RPMI7951 (cell line): ENCODE results near the gene PDE4C. TPM values are rescaled to one million over a fixed set of nuclear protein-coding genes. Genes with fewer than 3 reads are reported as not detected.
"Not testable (repeated sequence)": the region's sequence is repeated elsewhere in the genome, so short reads cannot be mapped to it uniquely, and the experiment has no call there.

Experiments used
- DNase-seq: peaks from one replicate; pipeline ENCODE4 v3.0.0-alpha.2; 2012; ENCODE audit warnings: low read depth
- total RNA-seq: library from RNA; depleted of rRNA; stranded (reverse); fragments of >200 nt; shearing (Covaris generic); gene quantifications from 2 replicates; pipeline ENCODE4 v1.2.3, GENCODE V29; 2014

The PDE4C gene
- total RNA-seq, 1 experiment from 2014 or later = 0.60 TPM

- no peak for DNase-seq
These were observed 2.2 kb downstream of the PDE4C start for GRCh38 chr19:18223860-18224524.

GRCh38 chr19:18221815-18222725 is 4.2 kb downstream of the PDE4C start:
- no peak for DNase-seq

- no peak for DNase-seq
These were observed 5.5 kb downstream of the PDE4C start for GRCh38 chr19:18220632-18221275.

- DNase-seq = no peak
These were observed 6.2 kb downstream of the PDE4C start for GRCh38 chr19:18219911-18220631.

GRCh38 chr19:18218600-18218999 is 7.6 kb downstream of the PDE4C start:
- no peak for DNase-seq

GRCh38 chr19:18218159-18218558 is 8.1 kb downstream of the PDE4C start:
- no peak for DNase-seq

- no peak for DNase-seq
These were observed 9.4 kb downstream of the PDE4C start for GRCh38 chr19:18216789-18217188.

- DNase-seq = peak; percentile 57
These were observed 11.3 kb downstream of the PDE4C start for GRCh38 chr19:18214779-18215433.

- DNase-seq = no peak
These were observed 14.6 kb downstream of the PDE4C start for GRCh38 chr19:18211683-18212082.

GRCh38 chr19:18209912-18210311 is 16.3 kb downstream of the PDE4C start:
- not testable (repeated sequence) for DNase-seq

- DNase-seq = peak; percentile 45
These were observed 17.9 kb downstream of the PDE4C start for GRCh38 chr19:18208098-18208951.

- DNase-seq = no peak
These were observed 20.2 kb downstream of the PDE4C start for GRCh38 chr19:18206018-18206417.

- DNase-seq = peak; percentile 79
These were observed 20.9 kb downstream of the PDE4C start for GRCh38 chr19:18205200-18205892.

GRCh38 chr19:18204394-18205199 is 21.6 kb downstream of the PDE4C start:
- DNase-seq = peak; percentile 33

GRCh38 chr19:18203863-18204393 is 22.3 kb downstream of the PDE4C start, which contains the start of gene RAB3A:
TSS of gene RAB3A (minus strand) at chr19:18204042. CDS start at chr19:18202740, 1,302 bp downstream.
- DNase-seq = peak; percentile 100

GRCh38 chr19:18203408-18203862 is 22.8 kb downstream of the PDE4C start:
- no peak for DNase-seq

- no peak for DNase-seq
These were observed 23.3 kb downstream of the PDE4C start for GRCh38 chr19:18202778-18203407.

- DNase-seq = no peak
These were observed 23.9 kb downstream of the PDE4C start for GRCh38 chr19:18202397-18202777.
